ENCODE measurements around the gene HERPUD2.

Gene HERPUD2

GRCh38 chr7:35694784-35695472 lies at the start of gene HERPUD2:
Gene HERPUD2, minus strand, starts transcription at chr7:35695135. Its CDS starts 805 bp downstream, at chr7:35694330.
- peak; percentile 89 for DNase-seq

GRCh38 chr7:35738889-35739288 lies 44.0 kb upstream of the HERPUD2 start:
- DNase-seq: no peak

GRCh38 chr7:35736725-35737124 lies 41.8 kb upstream of the HERPUD2 start:
- DNase-seq: peak; percentile 44

- DNase-seq: no peak
Observed at GRCh38 chr7:35735396-35735795, 40.5 kb upstream of the HERPUD2 start.

- no peak for DNase-seq
Observed at GRCh38 chr7:35734001-35734483, 39.1 kb upstream of the HERPUD2 start.

GRCh38 chr7:35731349-35731748 lies 36.4 kb upstream of the HERPUD2 start:
- no peak for DNase-seq

GRCh38 chr7:35729061-35729783 lies 34.3 kb upstream of the HERPUD2 start:
- DNase-seq: no peak

- DNase-seq: no peak
Observed at GRCh38 chr7:35728412-35729060, 33.6 kb upstream of the HERPUD2 start.

GRCh38 chr7:35727571-35727970 lies 32.6 kb upstream of the HERPUD2 start:
- DNase-seq: no peak

GRCh38 chr7:35726654-35727053 lies 31.7 kb upstream of the HERPUD2 start:
- DNase-seq: no peak

- DNase-seq: no peak
Observed at GRCh38 chr7:35725280-35725680, 30.3 kb upstream of the HERPUD2 start.

- DNase-seq: peak; percentile 56
Observed at GRCh38 chr7:35723011-35723410, 28.1 kb upstream of the HERPUD2 start.

- no peak for DNase-seq
Observed at GRCh38 chr7:35722054-35722849, 27.3 kb upstream of the HERPUD2 start.

GRCh38 chr7:35721288-35721687 lies 26.4 kb upstream of the HERPUD2 start:
- no peak for DNase-seq

- DNase-seq: peak; percentile 9
Observed at GRCh38 chr7:35720849-35721248, 25.9 kb upstream of the HERPUD2 start.

- DNase-seq: no peak
Observed at GRCh38 chr7:35720032-35720431, 25.1 kb upstream of the HERPUD2 start.

- no peak for DNase-seq
Observed at GRCh38 chr7:35718047-35718446, 23.1 kb upstream of the HERPUD2 start.

- no peak for DNase-seq
Observed at GRCh38 chr7:35717516-35717915, 22.6 kb upstream of the HERPUD2 start.

- no peak for DNase-seq
Observed at GRCh38 chr7:35717013-35717412, 22.1 kb upstream of the HERPUD2 start.

GRCh38 chr7:35716038-35716803 lies 21.3 kb upstream of the HERPUD2 start:
- no peak for DNase-seq

- no peak for DNase-seq
Observed at GRCh38 chr7:35714862-35715261, 19.9 kb upstream of the HERPUD2 start.

GRCh38 chr7:35714407-35714806 lies 19.5 kb upstream of the HERPUD2 start:
- no peak for DNase-seq
